Gastrocnemius medialis (tissue), 4 donors: ENCODE results near the gene SLC36A3.

Experiments used
- POLR2A ChIP-seq, 2 donors: fragments of 450-650 bp; IDR thresholded peaks; one replicate each; pipeline ENCODE4 v1.6.1; 2017; ENCODE audit warnings: antibody characterized with exemption in 2 of 2, mild to moderate bottlenecking in 2 of 2, moderate library complexity in 2 of 2
- TF ChIP-seq, protein P1 (sequence below), 5 experiments: fragments of 450-650 bp in 3 of 5; fragments of 200-600 bp in 2 of 5; sonication (generic) in 2 of 5; IDR thresholded peaks in 4 of 5; conservative IDR thresholded peaks in 1 of 5; 1 replicate in 4 of 5; 2 replicates in 1 of 5; pipeline ENCODE4 v1.5.1; 2016 to 2019; ENCODE audit warnings: antibody characterized with exemption in 5 of 5, mild to moderate bottlenecking in 3 of 5, moderate library complexity in 3 of 5

DNA sequence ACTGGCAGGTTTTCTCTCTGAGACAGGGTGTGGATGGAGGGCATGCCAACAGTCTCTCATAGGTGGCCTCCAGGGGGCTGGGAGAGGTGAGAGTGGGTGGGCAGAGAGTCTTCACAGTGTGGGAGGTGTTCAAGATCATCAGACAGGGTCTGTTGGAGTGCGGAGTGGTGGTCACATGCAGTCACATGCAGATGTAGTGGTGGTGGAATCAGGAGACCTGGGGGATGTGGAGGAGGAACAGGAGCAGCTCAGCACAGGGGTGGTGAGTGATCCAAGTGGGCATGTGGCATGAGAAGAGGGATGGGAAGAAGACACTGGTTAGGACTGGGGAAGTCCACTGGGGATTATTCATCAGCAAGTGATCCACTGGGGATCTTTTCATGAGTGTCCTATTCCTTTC is 44.8 kb downstream of the SLC36A3 start:
- TF ChIP-seq, protein P1, sequence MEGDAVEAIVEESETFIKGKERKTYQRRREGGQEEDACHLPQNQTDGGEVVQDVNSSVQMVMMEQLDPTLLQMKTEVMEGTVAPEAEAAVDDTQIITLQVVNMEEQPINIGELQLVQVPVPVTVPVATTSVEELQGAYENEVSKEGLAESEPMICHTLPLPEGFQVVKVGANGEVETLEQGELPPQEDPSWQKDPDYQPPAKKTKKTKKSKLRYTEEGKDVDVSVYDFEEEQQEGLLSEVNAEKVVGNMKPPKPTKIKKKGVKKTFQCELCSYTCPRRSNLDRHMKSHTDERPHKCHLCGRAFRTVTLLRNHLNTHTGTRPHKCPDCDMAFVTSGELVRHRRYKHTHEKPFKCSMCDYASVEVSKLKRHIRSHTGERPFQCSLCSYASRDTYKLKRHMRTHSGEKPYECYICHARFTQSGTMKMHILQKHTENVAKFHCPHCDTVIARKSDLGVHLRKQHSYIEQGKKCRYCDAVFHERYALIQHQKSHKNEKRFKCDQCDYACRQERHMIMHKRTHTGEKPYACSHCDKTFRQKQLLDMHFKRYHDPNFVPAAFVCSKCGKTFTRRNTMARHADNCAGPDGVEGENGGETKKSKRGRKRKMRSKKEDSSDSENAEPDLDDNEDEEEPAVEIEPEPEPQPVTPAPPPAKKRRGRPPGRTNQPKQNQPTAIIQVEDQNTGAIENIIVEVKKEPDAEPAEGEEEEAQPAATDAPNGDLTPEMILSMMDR (IDR thresholded peaks at IDR 0.05 in 4 of 5, conservative IDR thresholded peaks at IDR 0.05 in 1 of 5) = no peak
- TF ChIP-seq POLR2A (IDR thresholded peaks at IDR 0.05) = no peak
